Mesodermal cell (in vitro differentiated cells): ENCODE measurements around the gene PRKAB1. TPM values are rescaled to one million over a fixed set of nuclear protein-coding genes. Genes with fewer than 3 reads are reported as not detected.
A peak's percentile ranks its signal among the peaks of the same experiment; 100 is the strongest.
"Not testable (repeated sequence)": the region's sequence is repeated elsewhere in the genome, so short reads cannot be mapped to it uniquely, and the experiment has no call there.

Experiments
- H3K27ac ChIP-seq: 2 replicates; pipeline ENCODE4 v1.7.0; 2013; ENCODE audit warnings: mild to moderate bottlenecking, low read depth, low read length, moderate library complexity; ENCODE audit not compliant: severe bottlenecking
- H3K36me3 ChIP-seq: 2 replicates; pipeline ENCODE4 v1.7.1; 2013; ENCODE audit warnings: mild to moderate bottlenecking, low read length, moderate library complexity; ENCODE audit not compliant: control insufficient read depth, insufficient read depth
- H3K4me1 ChIP-seq: one replicate; pipeline ENCODE4 v1.7.1; 2013; ENCODE audit warnings: mild to moderate bottlenecking, low read length; ENCODE audit not compliant: insufficient read depth, control insufficient read depth, poor library complexity, severe bottlenecking
- H3K4me3 ChIP-seq: 2 replicates; pipeline ENCODE4 v1.7.0; 2013; ENCODE audit warnings: low read length, control low read depth, mild to moderate bottlenecking; ENCODE audit not compliant: insufficient read depth, poor library complexity, severe bottlenecking; ENCODE audit errors: extremely low read depth
- H3K9me3 ChIP-seq: 2 replicates; pipeline ENCODE4 v1.7.1; 2013; ENCODE audit warnings: mild to moderate bottlenecking, low read length, moderate library complexity; ENCODE audit not compliant: control insufficient read depth
- WGBS, 2 experiments: methylation state at CpG; one replicate each; pipeline ENCODE4 v1.1.5; 2013; ENCODE audit warnings: missing lambda C conversion rate in 2 of 2; ENCODE audit not compliant: insufficient coverage in 2 of 2; 5-methylcytosine and 5-hydroxymethylcytosine counted together
- polyA plus RNA-seq, 2 experiments: library from polyadenylated mRNA; stranded (reverse); fragments of 50-300 nt; gene quantifications; one replicate each; pipeline ENCODE4 v1.2.3, GENCODE V29; 2013

Gene PRKAB1
- 25.4 TPM for polyA plus RNA-seq (2013, experiment 1 of 2)
- 21.2 TPM for polyA plus RNA-seq (2013, experiment 2 of 2)

- Histone ChIP-seq H3K4me3 (peak within 1 kb of the TSS; percentile 97), H3K4me1 (no peaks in the 10 kb centered on the region), H3K27ac (peak within 1 kb of the TSS; percentile 81), H3K36me3 (peaks cover 33% of the 10 kb centered on the region), H3K9me3 (no peaks in the 10 kb centered on the region)
- WGBS, 2 experiments, result 0% methylated on average over 66 to 68 of the region's 69 CpGs
Observed at GRCh38 chr12:119667577-119668323, at the start of gene PRKAB1. PRKAB1 (plus strand) TSS chr12:119668133; CDS start chr12:119668245, 112 bp downstream.

DNA sequence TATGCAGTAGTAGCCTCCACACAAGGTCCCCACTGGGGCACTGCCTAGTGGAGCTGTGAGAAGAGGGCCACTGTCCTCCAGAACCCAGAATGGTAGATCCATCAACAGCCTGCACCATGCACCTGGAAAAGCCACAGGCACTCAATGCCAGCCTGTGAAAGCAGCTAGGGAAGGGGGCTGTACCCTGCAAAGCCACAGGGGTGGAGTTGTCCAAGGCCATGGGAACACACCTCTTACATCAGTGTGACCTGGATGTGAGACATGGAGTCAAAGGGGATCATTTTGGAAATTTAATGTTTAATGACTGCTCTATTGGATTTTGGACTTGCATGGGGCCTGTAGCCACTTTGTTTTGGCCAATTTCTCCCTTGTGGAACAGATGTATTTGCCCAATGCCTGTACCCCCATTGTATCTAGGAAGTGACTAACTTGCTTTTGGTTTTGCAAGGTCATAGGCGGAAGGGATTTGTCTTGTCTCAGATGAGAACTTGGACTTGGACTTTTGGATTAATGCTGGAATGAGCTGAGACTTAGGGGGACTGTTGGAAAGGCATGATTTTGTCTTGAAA is 49.5 kb upstream of the PRKAB1 start:
- not testable (repeated sequence) for H3K27ac ChIP-seq, H3K9me3 ChIP-seq, H3K4me3 ChIP-seq, H3K36me3 ChIP-seq, H3K4me1 ChIP-seq
- WGBS, 2 experiments, result 85 to 100% methylated on average over 1 of the region's 1 CpG

DNA sequence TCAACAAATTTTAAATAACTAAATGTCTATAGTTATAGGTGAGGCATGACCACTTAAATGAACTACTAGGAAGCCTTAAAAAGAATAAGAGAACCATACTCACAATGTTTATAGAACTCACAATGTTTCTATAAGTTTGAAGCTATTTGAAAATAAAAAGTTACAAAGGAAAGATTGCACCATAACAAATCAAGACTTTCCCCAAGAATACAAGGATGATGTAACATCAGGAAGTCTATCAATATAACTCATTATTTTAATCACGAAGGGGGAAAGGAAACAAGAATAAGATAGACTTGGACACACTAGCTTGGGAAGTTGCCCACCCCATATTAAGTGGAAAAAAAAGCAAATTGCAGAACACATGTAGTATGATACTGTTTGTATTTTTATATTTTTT is 47.4 kb upstream of the PRKAB1 start:
- H3K27ac ChIP-seq, result no peak overlapping the region
- no peaks in the 10 kb centered on the region for H3K36me3 ChIP-seq
- no peak overlapping the region for H3K4me3 ChIP-seq
- 80% methylated on average over 1 of the region's 1 CpG; no CpG with 5 or more reads in 1 of the 2 experiments for WGBS, 2 experiments
- no peaks in the 10 kb centered on the region for H3K4me1 ChIP-seq
- no peaks in the 10 kb centered on the region for H3K9me3 ChIP-seq

DNA sequence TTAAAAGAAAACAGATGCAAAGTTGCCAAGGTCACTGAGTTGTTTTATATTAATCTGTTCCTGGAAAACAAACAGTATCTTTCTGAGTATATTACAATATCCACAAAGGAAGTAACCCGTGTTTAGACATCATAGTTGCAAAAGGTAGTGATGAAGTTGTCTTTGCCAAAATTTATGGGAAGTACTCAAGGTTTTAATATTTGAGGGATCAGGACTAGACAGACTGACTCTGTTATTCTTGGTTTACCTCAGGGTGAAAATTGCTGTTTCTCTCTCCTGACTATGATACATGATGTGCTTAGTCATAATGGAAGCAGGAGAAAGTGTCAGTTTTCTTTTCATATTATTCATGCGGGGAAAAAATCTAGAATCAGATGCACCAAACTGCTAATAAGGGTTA is 46.1 kb upstream of the PRKAB1 start:
- no peaks in the 10 kb centered on the region for H3K9me3 ChIP-seq
- H3K36me3 ChIP-seq, result no peaks in the 10 kb centered on the region
- H3K4me3 ChIP-seq, result no peak overlapping the region
- H3K4me1 ChIP-seq, result no peaks in the 10 kb centered on the region
- H3K27ac ChIP-seq, result no peak overlapping the region
- WGBS, 2 experiments, result 77 to 86% methylated on average over 1 to 2 of the region's 2 CpGs

DNA sequence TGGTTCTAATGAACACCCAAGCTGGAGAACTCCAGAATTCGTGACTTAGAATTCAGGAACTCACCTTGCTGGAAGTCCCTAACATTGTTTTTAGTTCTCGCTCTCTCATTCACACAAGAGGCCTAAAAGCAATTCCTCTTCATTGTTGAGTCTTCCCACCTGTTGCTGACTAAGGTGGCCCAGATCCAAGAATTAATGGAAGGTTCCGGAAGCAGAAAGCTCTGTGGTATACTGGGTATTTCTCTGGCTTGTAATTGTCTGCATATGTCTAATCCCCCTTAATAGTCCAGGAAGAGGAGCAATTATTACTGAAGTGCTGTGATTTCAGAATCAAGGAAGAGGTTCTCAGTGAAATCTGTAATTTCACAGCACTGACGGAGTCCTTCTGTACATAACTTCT is 43.0 kb upstream of the PRKAB1 start:
- WGBS, 2 experiments, result 87 to 92% methylated on average over 3 of the region's 4 CpGs
- Histone ChIP-seq H3K4me1 (no peaks in the 10 kb centered on the region), H3K4me3 (no peak overlapping the region), H3K36me3 (no peaks in the 10 kb centered on the region), H3K9me3 (no peaks in the 10 kb centered on the region), H3K27ac (no peak overlapping the region)

DNA sequence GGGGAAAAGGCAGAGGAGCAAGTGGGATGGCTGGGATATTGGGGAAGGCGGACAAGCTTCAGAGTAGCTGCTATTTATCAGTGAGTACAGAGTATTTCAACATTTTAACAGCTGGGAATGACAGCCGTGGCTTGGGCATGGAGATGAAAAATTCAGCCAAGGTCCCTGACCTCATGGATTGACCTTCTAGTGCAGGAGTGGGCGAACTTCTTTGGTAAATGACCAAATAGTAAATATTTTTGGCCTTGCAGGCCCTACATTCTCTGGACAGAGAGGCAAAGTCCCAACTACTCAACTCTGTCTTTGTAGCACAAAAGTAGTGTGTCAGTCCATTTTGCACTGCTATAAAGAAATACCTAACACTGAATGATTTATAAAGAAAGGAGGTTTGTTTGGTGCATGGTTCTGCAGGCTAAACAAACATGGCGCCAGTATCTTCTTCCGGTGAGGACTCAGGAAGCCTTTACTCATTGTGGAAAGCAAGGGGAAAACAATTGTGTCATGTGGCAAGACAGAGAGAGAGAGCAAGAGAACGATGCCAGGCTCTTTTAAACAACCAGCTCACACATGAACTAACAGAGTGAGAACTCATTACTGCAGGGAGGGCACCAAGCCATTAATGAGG is 40.8 kb upstream of the PRKAB1 start:
- 87 to 95% methylated on average over 4 to 6 of the region's 6 CpGs for WGBS, 2 experiments
- no peak overlapping the region for H3K27ac ChIP-seq
- H3K4me3 ChIP-seq, result no peak overlapping the region
- no peaks in the 10 kb centered on the region for H3K36me3 ChIP-seq
- no peaks in the 10 kb centered on the region for H3K9me3 ChIP-seq
- no peaks in the 10 kb centered on the region for H3K4me1 ChIP-seq

DNA sequence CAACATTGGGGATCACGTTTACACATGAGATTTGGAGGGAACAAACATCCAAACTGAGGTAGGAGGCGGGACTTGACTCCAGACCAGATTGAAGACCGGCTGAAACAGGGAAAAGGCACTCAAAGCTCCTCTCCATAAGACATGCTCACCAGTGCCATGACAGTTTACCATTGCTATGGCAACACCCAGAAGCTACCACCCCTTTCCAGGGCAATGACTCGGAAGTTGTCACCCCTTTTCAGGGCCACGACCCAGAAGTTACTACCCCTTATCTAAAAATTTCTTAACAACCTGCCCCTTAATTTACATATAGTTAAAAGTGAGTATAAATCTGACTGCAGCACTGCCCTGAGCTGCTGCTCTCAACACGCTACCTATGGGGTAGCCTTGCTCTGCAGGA is 40.2 kb upstream of the PRKAB1 start:
- H3K4me1 ChIP-seq, result no peaks in the 10 kb centered on the region
- H3K36me3 ChIP-seq, result no peaks in the 10 kb centered on the region
- H3K27ac ChIP-seq, result no peak overlapping the region
- no peaks in the 10 kb centered on the region for H3K9me3 ChIP-seq
- H3K4me3 ChIP-seq, result no peak overlapping the region
- WGBS, 2 experiments, result 82 to 92% methylated on average over 2 of the region's 6 CpGs

GRCh38 chr12:119630223-119630780 is 37.6 kb upstream of the PRKAB1 start:
- H3K36me3 ChIP-seq, result no peaks in the 10 kb centered on the region
- no peaks in the 10 kb centered on the region for H3K9me3 ChIP-seq
- 85 to 92% methylated on average over 4 of the region's 7 CpGs for WGBS, 2 experiments
- H3K27ac ChIP-seq, result no peak overlapping the region
- H3K4me1 ChIP-seq, result no peaks in the 10 kb centered on the region
- H3K4me3 ChIP-seq, result no peak overlapping the region

- Histone ChIP-seq H3K4me1 (no peaks in the 10 kb centered on the region), H3K9me3 (no peaks in the 10 kb centered on the region), H3K27ac (no peak overlapping the region), H3K4me3 (no peak overlapping the region), H3K36me3 (no peaks in the 10 kb centered on the region)
- 71 to 88% methylated on average over 1 of the region's 1 CpG for WGBS, 2 experiments
Observed at GRCh38 chr12:119630962-119631550, 36.9 kb upstream of the PRKAB1 start.

DNA sequence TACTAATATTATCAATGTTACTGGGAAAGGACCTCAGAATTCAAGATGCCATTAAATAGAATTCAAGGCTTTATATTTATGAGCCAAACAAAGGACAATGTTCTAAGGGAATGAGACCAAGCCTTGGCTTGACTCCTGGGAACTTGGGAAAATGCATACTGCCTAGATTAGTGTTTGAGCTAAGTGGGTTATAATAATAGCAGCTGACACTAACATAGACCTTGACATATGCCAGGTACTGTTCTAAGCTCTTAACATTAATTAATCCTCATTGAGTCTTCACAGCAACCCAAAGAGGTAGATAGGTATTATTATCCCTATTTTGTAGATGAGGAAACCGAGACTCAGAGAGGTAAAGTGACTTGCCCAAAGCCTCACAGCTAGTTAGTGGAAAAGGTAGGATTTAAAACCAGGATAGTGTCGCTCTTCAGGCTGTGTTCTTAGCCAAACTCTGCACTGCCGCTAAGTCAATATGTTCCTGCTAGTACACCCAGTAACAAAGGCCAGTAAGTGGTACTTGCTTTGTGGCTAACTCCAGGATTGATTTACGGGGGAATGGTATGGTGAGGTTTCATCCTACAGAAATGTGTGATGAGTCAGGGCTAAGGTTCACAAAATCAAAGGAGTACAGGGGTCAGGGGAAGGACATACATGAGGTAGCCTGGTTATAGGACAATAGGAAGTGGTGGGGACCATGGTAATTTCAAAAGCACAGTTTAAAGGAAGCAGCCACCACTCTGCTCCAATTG is 35.8 kb upstream of the PRKAB1 start:
- no peaks in the 10 kb centered on the region for H3K9me3 ChIP-seq
- 92 to 100% methylated on average over 1 to 4 of the region's 4 CpGs for WGBS, 2 experiments
- H3K36me3 ChIP-seq, result no peaks in the 10 kb centered on the region

More for the DNA sequence above, 35.8 kb upstream of the PRKAB1 start:
- Histone ChIP-seq H3K4me1 (no peaks in the 10 kb centered on the region), H3K4me3 (no peak overlapping the region), H3K27ac (no peak overlapping the region)
